ENCODE data around the gene GABPB2.
"Not testable (repeated sequence)": the region's sequence is repeated elsewhere in the genome, so short reads cannot be mapped to it uniquely, and the experiment has no call there.

The GABPB2 gene

DNA sequence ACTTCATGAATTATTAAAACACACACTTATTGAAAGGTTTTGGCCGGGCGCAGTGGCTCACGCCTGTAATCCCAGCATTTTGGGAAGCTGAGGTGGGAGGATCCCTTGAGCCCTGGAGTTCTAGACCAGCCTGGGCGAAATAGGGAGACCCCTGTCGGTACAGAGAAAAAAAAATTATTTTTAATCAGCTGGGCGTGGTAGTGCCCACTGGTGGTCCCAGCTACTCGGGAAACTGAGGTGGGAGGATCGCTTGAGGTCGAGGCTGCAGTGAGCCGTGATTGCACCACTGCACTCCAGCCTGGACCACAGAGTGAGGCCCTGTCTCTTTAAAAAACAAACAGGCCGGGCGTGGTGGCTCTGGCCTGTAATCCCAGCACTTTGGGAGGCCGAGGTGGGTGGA lies 1.7 kb downstream of the GABPB2 start:
- Histone ChIP-seq H3K4me2 (ENCODE audit: low read length, poor library complexity, severe bottlenecking) (no peak overlapping the region), H2BK12ac (ENCODE audit: low read length in 2 of 2) (no peak overlapping the region), H4K91ac (ENCODE audit: low read length) (no peak overlapping the region), H3K4ac (ENCODE audit: low read depth in 1 of 2, low read length in 2 of 2) (no peak overlapping the region), H3K9ac (ENCODE audit: low read length) (no peak overlapping the region), H2AFZ (ENCODE audit: low read depth, low read length) (no peak overlapping the region), H3K27me3 (ENCODE audit: control insufficient read depth in 1 of 2, insufficient read depth in 1 of 2, low read length in 2 of 2) (no peaks in the 10 kb centered on the region), H2BK5ac (ENCODE audit: low read depth, low read length, poor library complexity, severe bottlenecking) (no peak overlapping the region), H3K18ac (ENCODE audit: low read depth in 1 of 2, low read length in 2 of 2) (no peak overlapping the region), H4K8ac (ENCODE audit: low read length) (no peak overlapping the region), H2BK120ac (ENCODE audit: low read depth, low read length) (no peak overlapping the region), H3K27ac (ENCODE audit: low read length, poor library complexity, severe bottlenecking) (no peak overlapping the region), H3K9me3 (ENCODE audit: control insufficient read depth, low read length) (no peaks in the 10 kb centered on the region), H3K4me1 (ENCODE audit: control insufficient read depth, insufficient read depth, low read depth, low read length) (peaks cover 4% of the 10 kb centered on the region), H3K14ac (ENCODE audit: low read length in 2 of 2) (no peak overlapping the region), H3K4me3 (ENCODE audit: insufficient read depth in 1 of 2, low read depth in 1 of 2, low read length in 2 of 2) (no peak overlapping the region), H3K79me1 (replicated peaks; ENCODE audit: low read length, poor library complexity, severe bottlenecking) (no peaks in the 10 kb centered on the region), H3K23ac (ENCODE audit: low read length in 2 of 2) (no peak overlapping the region), H3K36me3 (ENCODE audit: control insufficient read depth in 1 of 2, insufficient read depth in 2 of 2, low read depth in 1 of 2, low read length in 2 of 2) (peaks cover 11 to 23% of the 10 kb centered on the region in 2 experiments), H2AK5ac (ENCODE audit: low read length, severe bottlenecking) (no peak overlapping the region), H2BK15ac (ENCODE audit: low read depth, poor library complexity, severe bottlenecking) (no peak overlapping the region)
- 90% methylated on average over 13 of the region's 13 CpGs for WGBS
- no peak for DNase-seq

DNA sequence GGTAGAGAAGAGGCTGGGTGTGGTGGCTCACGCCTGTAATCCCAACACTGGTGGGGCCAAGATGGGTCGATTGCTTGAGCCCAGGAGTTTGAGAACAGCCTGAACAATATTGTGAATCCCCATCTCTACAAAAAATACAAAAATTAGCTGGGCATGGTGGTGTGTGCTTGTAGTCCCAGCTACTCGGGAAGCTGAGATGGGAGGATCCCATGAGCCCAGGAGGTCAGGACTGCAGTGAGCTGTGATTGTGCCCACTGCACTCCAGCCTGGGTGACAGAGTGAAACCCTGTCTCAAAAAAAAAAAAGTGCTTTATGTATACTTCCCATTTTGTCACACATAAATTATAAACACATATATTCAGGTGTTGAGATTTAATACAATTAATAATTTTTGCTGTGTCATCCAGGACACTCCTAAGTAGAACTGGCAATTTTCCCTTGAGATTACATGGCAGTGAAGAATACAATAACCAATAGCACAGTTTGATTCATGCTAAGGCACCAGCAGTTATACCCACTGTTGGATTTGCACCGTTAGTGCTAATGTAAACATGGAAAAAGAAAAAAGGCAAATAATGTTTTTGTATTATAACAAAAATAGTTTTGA lies 15.5 kb downstream of the GABPB2 start:
- H2AK5ac ChIP-seq (ENCODE audit: low read length, severe bottlenecking), result no peak overlapping the region
- no peak overlapping the region for H2BK120ac ChIP-seq (ENCODE audit: low read depth, low read length)
- H4K91ac ChIP-seq (ENCODE audit: low read length), result no peak overlapping the region
- H3K4me1 ChIP-seq (ENCODE audit: control insufficient read depth, insufficient read depth, low read depth, low read length), result no peaks in the 10 kb centered on the region
- H2BK5ac ChIP-seq (ENCODE audit: low read depth, low read length, poor library complexity, severe bottlenecking), result no peak overlapping the region
- H3K4ac ChIP-seq (ENCODE audit: low read depth in 1 of 2, low read length in 2 of 2), result no peak overlapping the region
- no peak overlapping the region for H4K8ac ChIP-seq (ENCODE audit: low read length)
- H2BK15ac ChIP-seq (ENCODE audit: low read depth, poor library complexity, severe bottlenecking), result no peak overlapping the region
- H2BK12ac ChIP-seq (ENCODE audit: low read length in 2 of 2), result no peak overlapping the region
- no peak overlapping the region for H3K9ac ChIP-seq (ENCODE audit: low read length)
- H2AFZ ChIP-seq (ENCODE audit: low read depth, low read length), result no peak overlapping the region
- no peak for DNase-seq
- no peaks in the 10 kb centered on the region for H3K27me3 ChIP-seq (ENCODE audit: control insufficient read depth in 1 of 2, insufficient read depth in 1 of 2, low read length in 2 of 2)
- peaks cover 0 to 4% of the 10 kb centered on the region in 2 experiments for H3K36me3 ChIP-seq (ENCODE audit: control insufficient read depth in 1 of 2, insufficient read depth in 2 of 2, low read depth in 1 of 2, low read length in 2 of 2)
- no peak overlapping the region for H3K27ac ChIP-seq (ENCODE audit: low read length, poor library complexity, severe bottlenecking)
- WGBS, result 90% methylated on average over 2 of the region's 4 CpGs
- H3K9me3 ChIP-seq (ENCODE audit: control insufficient read depth, low read length), result no peaks in the 10 kb centered on the region
- H3K14ac ChIP-seq (ENCODE audit: low read length in 2 of 2), result no peak overlapping the region
- H3K79me1 ChIP-seq (replicated peaks; ENCODE audit: low read length, poor library complexity, severe bottlenecking), result no peaks in the 10 kb centered on the region
- no peak overlapping the region for H3K23ac ChIP-seq (ENCODE audit: low read length in 2 of 2)
- H3K18ac ChIP-seq (ENCODE audit: low read depth in 1 of 2, low read length in 2 of 2), result no peak overlapping the region
- no peak overlapping the region for H3K4me3 ChIP-seq (ENCODE audit: insufficient read depth in 1 of 2, low read depth in 1 of 2, low read length in 2 of 2)
- no peak overlapping the region for H3K4me2 ChIP-seq (ENCODE audit: low read length, poor library complexity, severe bottlenecking)

DNA sequence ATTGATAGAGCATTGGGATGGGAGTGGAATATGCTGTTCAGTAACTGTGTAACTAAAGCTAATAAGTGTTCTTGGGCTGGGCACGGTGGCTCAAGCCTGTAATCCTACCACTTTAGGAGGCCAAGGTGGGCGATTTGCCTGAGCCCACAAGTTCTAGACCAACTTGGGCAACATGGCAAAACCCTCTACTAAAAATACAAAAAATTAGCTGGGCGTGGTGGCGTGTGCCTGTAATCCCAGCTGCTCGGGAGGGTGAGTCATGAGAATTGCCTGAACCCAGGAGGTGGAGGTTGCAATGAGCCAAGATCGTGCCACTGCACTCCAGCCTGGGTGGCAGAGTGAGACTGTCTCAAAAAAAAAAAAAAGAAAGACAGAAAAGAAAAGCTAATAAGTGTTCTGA lies 26.9 kb downstream of the GABPB2 start:
- H2BK15ac ChIP-seq (ENCODE audit: low read depth, poor library complexity, severe bottlenecking); H3K4me1 ChIP-seq (ENCODE audit: control insufficient read depth, insufficient read depth, low read depth, low read length); H2AK5ac ChIP-seq (ENCODE audit: low read length, severe bottlenecking); DNase-seq; H3K79me1 ChIP-seq (replicated peaks; ENCODE audit: low read length, poor library complexity, severe bottlenecking); H2BK120ac ChIP-seq (ENCODE audit: low read depth, low read length); H3K4me2 ChIP-seq (ENCODE audit: low read length, poor library complexity, severe bottlenecking); H2AFZ ChIP-seq (ENCODE audit: low read depth, low read length); H3K4ac ChIP-seq (ENCODE audit: low read depth in 1 of 2, low read length in 2 of 2); H3K23ac ChIP-seq (ENCODE audit: low read length in 2 of 2); H3K4me3 ChIP-seq (ENCODE audit: insufficient read depth in 1 of 2, low read depth in 1 of 2, low read length in 2 of 2); H3K9me3 ChIP-seq (ENCODE audit: control insufficient read depth, low read length); H3K14ac ChIP-seq (ENCODE audit: low read length in 2 of 2); H4K8ac ChIP-seq (ENCODE audit: low read length); H2BK12ac ChIP-seq (ENCODE audit: low read length in 2 of 2); H3K36me3 ChIP-seq (ENCODE audit: control insufficient read depth in 1 of 2, insufficient read depth in 2 of 2, low read depth in 1 of 2, low read length in 2 of 2); H3K27me3 ChIP-seq (ENCODE audit: control insufficient read depth in 1 of 2, insufficient read depth in 1 of 2, low read length in 2 of 2); H3K27ac ChIP-seq (ENCODE audit: low read length, poor library complexity, severe bottlenecking); H4K91ac ChIP-seq (ENCODE audit: low read length); H3K18ac ChIP-seq (ENCODE audit: low read depth in 1 of 2, low read length in 2 of 2); H3K9ac ChIP-seq (ENCODE audit: low read length); H2BK5ac ChIP-seq (ENCODE audit: low read depth, low read length, poor library complexity, severe bottlenecking): not testable (repeated sequence)
- WGBS, result 88% methylated on average over 6 of the region's 6 CpGs

DNA sequence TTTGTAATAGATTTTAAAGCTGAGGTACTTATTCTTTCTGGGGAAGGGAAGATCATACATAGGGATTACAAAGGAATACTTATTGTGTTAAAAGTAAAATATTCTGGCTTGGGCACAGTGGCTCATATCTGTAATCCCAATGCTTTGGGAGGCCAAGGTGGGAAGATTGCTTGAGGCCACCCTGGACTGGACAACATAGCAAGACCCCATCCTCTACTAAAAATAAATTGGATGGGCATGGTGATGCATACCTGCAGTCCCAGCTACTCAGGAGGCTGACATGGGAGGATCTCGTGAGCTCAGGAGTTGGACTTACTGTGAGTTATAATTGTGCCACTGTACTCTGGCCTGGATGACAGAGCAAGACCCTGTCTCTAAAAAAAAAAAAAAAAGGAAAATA lies 27.6 kb downstream of the GABPB2 start:
- Histone ChIP-seq H2BK5ac (ENCODE audit: low read depth, low read length, poor library complexity, severe bottlenecking) (no peak overlapping the region), H3K18ac (ENCODE audit: low read depth in 1 of 2, low read length in 2 of 2) (no peak overlapping the region), H3K23ac (ENCODE audit: low read length in 2 of 2) (peak overlapping the region in 1 of 2 experiments; percentile 83), H2AK5ac (ENCODE audit: low read length, severe bottlenecking) (no peak overlapping the region), H3K4ac (ENCODE audit: low read depth in 1 of 2, low read length in 2 of 2) (no peak overlapping the region), H3K27ac (ENCODE audit: low read length, poor library complexity, severe bottlenecking) (no peak overlapping the region), H3K4me1 (ENCODE audit: control insufficient read depth, insufficient read depth, low read depth, low read length) (no peaks in the 10 kb centered on the region), H3K79me1 (replicated peaks; ENCODE audit: low read length, poor library complexity, severe bottlenecking) (no peaks in the 10 kb centered on the region), H4K8ac (ENCODE audit: low read length) (no peak overlapping the region), H4K91ac (ENCODE audit: low read length) (no peak overlapping the region), H3K9ac (ENCODE audit: low read length) (no peak overlapping the region), H3K27me3 (ENCODE audit: control insufficient read depth in 1 of 2, insufficient read depth in 1 of 2, low read length in 2 of 2) (no peaks in the 10 kb centered on the region), H2BK120ac (ENCODE audit: low read depth, low read length) (no peak overlapping the region), H2BK12ac (ENCODE audit: low read length in 2 of 2) (no peak overlapping the region), H3K4me3 (ENCODE audit: insufficient read depth in 1 of 2, low read depth in 1 of 2, low read length in 2 of 2) (no peak overlapping the region), H3K36me3 (ENCODE audit: control insufficient read depth in 1 of 2, insufficient read depth in 2 of 2, low read depth in 1 of 2, low read length in 2 of 2) (peaks cover 0 to 3% of the 10 kb centered on the region in 2 experiments), H3K9me3 (ENCODE audit: control insufficient read depth, low read length) (no peaks in the 10 kb centered on the region), H3K4me2 (ENCODE audit: low read length, poor library complexity, severe bottlenecking) (no peak overlapping the region), H2AFZ (ENCODE audit: low read depth, low read length) (no peak overlapping the region), H3K14ac (ENCODE audit: low read length in 2 of 2) (no peak overlapping the region), H2BK15ac (ENCODE audit: low read depth, poor library complexity, severe bottlenecking) (no peak overlapping the region)
- 100% methylated on average over 1 of the region's 1 CpG for WGBS
- DNase-seq, result no peak

Measured in mesenchymal stem cell (in vitro differentiated cells and primary cell).